GM13976 (cell line): ENCODE results near the gene VSIG10L2.

Experiments
- DNase-seq: peaks from one replicate; pipeline ENCODE4 v3.0.0; 2012; ENCODE audit warnings: low spot score
- in situ Hi-C: fragments of 300-500 bp; cut with MboI; formaldehyde crosslinking; loops from one replicate; pipeline ENCODE4 v1.12.0; 2022; ENCODE audit warnings: low sequenced_read_pairs, mixed read lengths, inconsistent platforms; ENCODE audit not compliant: unreplicated experiment
- TF ChIP-seq, protein P1 (sequence below): IDR thresholded peaks from 2 replicates; pipeline ENCODE4 v1.5.1; 2012; ENCODE audit warnings: borderline replicate concordance, mild to moderate bottlenecking; ENCODE audit not compliant: insufficient read depth; ENCODE audit errors: extremely low read depth, missing control alignments, control extremely low read depth

Gene VSIG10L2

DNA sequence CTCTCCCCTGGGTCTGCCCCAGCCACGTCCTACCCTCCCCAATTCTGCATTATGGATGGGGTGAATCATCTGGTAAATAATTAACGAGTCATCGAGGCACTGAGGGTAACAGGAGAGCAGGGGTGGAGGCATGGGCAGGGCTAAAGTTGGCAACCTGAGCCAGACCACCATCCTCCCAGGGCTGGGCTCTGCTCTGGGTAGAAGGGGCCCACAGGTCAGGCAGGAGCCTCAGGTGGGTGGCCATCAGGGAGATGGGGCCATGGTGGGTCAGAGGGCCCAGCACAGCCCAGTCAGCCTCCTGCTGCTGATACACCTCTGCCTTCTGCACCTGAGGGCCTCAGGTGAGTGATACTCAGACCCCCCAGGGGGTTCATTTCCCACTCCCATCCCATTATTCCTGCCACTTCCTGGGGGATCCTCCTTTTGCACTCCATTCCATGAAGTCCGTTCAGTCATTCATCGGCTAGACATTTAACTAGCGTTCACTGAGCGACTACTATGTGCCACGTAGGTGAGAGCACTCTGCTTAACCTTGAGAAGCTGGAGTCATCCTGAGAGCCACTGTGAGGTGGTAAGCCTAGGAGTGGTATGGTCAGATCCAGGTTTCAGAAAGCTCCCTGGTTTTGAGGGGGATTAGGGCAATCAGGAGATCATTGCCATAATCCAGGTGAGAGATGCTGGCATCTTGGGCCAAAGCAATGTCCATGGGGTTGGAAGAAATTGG is at the start of gene VSIG10L2:
VSIG10L2 (plus strand) TSS at position 248 of the 724 bp plus-strand sequence; CDS start at position 260, 12 bp downstream.
- in situ Hi-C loops = no loop called here
- TF ChIP-seq, protein P1, sequence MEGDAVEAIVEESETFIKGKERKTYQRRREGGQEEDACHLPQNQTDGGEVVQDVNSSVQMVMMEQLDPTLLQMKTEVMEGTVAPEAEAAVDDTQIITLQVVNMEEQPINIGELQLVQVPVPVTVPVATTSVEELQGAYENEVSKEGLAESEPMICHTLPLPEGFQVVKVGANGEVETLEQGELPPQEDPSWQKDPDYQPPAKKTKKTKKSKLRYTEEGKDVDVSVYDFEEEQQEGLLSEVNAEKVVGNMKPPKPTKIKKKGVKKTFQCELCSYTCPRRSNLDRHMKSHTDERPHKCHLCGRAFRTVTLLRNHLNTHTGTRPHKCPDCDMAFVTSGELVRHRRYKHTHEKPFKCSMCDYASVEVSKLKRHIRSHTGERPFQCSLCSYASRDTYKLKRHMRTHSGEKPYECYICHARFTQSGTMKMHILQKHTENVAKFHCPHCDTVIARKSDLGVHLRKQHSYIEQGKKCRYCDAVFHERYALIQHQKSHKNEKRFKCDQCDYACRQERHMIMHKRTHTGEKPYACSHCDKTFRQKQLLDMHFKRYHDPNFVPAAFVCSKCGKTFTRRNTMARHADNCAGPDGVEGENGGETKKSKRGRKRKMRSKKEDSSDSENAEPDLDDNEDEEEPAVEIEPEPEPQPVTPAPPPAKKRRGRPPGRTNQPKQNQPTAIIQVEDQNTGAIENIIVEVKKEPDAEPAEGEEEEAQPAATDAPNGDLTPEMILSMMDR = no peak
- DNase-seq = no peak

DNA sequence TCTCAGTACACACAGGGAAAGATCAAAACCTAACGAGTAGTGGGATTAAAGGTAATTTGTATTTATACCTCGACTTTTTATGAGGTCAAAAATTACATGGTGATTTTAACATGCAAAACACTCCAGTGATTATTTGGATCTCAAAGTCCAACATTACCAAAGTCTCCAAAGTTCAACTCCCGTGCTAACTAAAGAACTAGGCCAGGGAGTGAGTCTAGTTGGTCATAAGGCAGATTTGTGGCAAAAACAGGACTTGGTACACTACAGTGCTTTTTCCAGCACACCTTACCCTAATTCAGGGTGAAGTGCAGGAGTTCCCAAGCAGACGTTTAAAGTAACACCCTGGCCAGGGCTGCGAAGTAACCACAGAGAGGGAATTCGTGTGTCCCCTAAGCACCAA is 44.0 kb upstream of the VSIG10L2 start:
- in situ Hi-C loops = no loop called here
- no peak for DNase-seq
- TF ChIP-seq, protein P1 = no peak

DNA sequence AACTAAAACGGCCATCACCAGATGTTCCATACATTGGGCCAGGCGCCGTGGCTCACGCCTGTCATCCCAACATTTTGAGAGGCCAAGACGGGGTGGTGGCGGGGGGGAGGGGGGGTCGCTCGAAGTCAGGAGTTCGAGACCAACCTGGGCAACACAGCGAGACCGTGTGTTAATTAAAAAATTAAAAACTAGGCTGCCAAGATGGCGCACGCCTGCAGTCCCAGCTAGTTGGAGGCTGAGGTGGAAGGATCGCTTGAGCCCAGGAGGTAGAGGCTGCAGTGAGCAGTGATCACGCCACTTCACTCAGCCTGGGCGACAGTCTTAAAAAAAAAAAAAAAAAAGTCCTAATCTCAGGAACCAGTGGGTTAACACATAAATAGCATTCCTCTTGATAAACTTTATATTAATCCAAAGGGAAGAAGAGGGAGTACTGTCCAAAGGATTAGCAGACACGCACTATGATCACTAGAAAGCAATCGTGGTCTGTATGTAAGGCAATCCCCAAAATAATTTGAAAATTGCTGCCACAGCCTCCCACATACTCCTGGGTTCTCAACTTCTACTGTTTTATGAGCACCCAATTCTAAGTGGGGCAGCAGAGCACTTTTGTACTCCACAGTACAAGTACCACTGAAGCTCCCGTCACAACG is 43.4 kb upstream of the VSIG10L2 start:
- TF ChIP-seq, protein P1 = no peak
- DNase-seq = no peak
- in situ Hi-C loops = no loop called here

DNA sequence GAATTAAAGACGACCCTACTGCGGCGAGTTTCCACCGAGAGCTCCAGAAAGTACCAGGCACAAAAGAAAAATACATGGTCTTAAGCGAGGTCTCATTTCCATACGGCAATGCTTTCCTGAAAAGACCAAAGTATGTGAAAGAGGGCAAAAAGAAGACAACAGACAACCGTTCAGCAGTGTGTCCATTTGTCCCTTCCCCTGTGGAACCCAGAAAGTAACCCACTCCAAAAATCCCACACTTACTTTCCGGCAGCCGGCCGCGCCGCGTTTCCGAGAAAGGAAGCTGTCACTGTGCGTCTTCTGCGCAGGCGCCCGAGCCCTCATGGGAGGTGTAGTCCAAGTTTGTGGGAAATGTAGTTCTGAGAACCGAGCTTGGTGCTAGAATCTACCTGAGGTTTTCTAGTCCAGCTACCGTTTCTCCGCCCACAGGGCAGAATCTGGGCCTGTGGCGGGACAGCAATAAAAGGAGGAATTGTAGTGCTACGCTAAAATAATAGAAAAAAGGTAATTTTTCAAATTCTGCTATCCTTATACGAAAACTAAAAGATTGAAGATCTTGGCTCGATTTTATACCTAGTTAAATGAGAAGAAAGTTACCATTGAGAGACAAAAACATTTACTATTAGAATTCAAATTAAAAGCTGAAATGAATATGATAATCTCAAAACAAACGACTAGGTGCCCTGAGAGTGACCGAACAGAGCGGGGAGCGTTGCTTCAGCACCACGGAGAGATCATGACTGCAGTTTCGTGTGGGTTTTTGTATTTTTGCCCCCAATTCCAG is 42.7 kb upstream of the VSIG10L2 start, which contains the start of gene PUS3:
PUS3 (minus strand) TSS at position 280 of the 784 bp plus-strand sequence. CDS start 6,922 bp downstream, outside the sequence.
- DNase-seq = peak; percentile 91
- in situ Hi-C loops = no loop called here
- TF ChIP-seq, protein P1 = no peak

DNA sequence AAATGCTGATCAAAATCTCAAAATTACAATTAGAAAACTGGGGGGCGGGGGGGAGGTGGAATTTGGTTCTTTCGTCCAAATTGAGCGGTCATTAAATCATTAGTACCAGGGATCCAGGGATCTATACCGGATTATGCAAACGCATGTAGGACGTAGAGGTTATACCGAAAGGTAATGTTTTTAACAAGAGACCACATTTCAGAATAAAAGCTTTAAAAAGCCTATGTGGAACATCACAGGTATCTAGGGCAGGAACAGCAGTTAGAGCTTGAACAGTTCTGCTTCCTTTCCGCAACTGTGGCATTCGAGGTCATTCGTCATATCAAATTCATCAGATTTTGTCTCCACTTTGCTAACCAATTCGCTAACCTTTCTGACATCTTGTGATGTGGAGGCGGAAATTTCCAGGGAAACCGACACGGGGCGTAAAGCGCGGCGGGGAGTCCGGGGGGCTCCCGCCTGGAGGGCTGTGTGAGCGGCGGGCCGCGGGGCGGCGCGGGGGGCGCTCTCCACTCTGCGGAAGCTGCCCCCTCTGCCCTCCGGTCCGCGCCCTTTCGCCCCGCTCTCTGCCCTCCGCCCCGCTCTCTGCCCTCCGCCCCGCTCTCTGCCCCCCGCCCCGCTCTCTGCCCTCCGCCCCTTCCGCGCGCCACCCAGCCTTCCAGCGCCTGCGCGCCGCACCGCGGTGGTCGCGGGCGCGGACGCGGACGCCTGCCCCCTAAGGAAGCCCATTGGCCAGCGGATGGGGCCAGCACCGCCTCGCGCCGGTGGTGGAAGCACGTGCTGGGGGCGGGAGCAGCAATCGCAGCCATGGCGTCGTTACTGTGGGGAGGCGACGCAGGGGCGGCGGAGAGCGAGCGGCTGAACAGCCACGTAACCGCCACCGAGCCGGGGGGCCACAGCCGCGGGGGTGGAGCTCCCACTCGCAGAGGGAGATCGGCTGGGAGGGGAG is 41.9 kb upstream of the VSIG10L2 start, which contains the start of gene DDX25:
DDX25 (plus strand) TSS at position 798 of the 949 bp plus-strand sequence; CDS start at position 808, 10 bp downstream.
- TF ChIP-seq, protein P1 = no peak
- in situ Hi-C loops = no loop called here
- DNase-seq = no peak
